Measurements from ENCODE around the gene CPB2. TPM values are rescaled to one million over a fixed set of nuclear protein-coding genes. Genes with fewer than 3 reads are reported as not detected.

Gene CPB2
- total and polyA plus RNA-seq, 9 of the 15 experiments (the other 6 are each of a cell fraction or from before 2014, with no cell fraction given): 0.03 to 0.16 (median 0.07) TPM; not detected in 6

DNA sequence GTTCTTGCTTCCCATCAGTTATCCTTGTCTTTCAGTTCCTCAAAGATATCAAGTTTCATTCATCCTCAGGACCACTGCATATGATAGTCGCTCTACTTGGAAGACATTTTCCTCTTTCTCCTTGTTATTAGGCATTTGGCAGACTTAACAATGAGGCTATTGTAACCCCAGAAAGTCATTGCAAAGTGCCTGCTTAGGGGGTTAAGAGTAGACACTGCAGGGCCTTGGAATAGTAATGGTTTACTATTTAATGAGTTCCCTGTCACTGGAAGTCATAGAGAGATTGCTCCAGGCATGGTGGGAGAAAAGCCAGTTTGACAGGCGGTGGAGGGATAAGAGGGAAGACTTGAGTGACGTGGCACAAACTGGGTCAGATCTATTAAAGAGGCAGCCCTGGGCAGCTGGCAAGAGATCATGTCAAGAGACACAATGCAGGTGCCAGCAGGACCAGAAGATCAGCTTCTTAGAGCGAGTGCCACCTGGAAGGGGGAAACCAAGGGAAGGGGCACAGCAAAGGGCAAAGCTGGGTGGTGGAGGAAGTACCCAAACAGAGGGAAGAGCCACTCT is 16.8 kb upstream of the CPB2 start:
- DNase-seq (ENCODE audit: extremely low read depth in 1 of 4, low spot score in 3 of 4) (no peak), FAIRE-seq (no peak), ATAC-seq (no peak)
- Histone ChIP-seq H3K79me2 (ENCODE audit: control insufficient read depth, insufficient read depth, low read length) (no peaks in the 10 kb centered on the region), H3K4me3 (no peak overlapping the region), H3K9ac (ENCODE audit: insufficient read depth in 1 of 2, low read depth in 2 of 2, low read length in 2 of 2) (no peak overlapping the region), H3K4me1 (replicated peaks in 1 of 2; ENCODE audit: control insufficient read depth in 2 of 2, insufficient read depth in 2 of 2, low read length in 2 of 2) (peaks cover 5 to 48% of the 10 kb centered on the region in 2 experiments; a peak in 4 of 5 replicates), H3K27me3 (ENCODE audit: control insufficient read depth in 2 of 2, insufficient read depth in 2 of 2, low read length in 2 of 2) (no peaks in the 10 kb centered on the region), H2AFZ (ENCODE audit: low read depth, low read length) (no peak overlapping the region), H3K4me2 (ENCODE audit: insufficient read depth, low read length) (no peak overlapping the region), H3K9me3 (replicated peaks; ENCODE audit: control insufficient read depth, insufficient read depth, low read depth, low read length) (no peaks in the 10 kb centered on the region), H4K20me1 (replicated peaks; ENCODE audit: control insufficient read depth, insufficient read depth, low read length) (no peaks in the 10 kb centered on the region), H3K27ac (ENCODE audit: extremely low read depth, low read depth, low read length) (no peak overlapping the region), H3K36me3 (ENCODE audit: control insufficient read depth, insufficient read depth, low read length) (peaks cover 9% of the 10 kb centered on the region; the same call in 2 of the 3 replicates), H3K9me1 (ENCODE audit: control insufficient read depth, insufficient read depth, low read length) (no peaks in the 10 kb centered on the region)
- POLR2A ChIA-PET: no interaction called here
- CTCF ChIA-PET (ENCODE audit: low intra/inter-chr PET ratio): no interaction called here
- intact Hi-C loops (cut with micrococcal nuclease): no loop called here
- WGBS (ENCODE audit: insufficient coverage, low coverage, missing lambda C conversion rate): 40% methylated on average over 1 of the region's 4 CpGs
- in situ Hi-C loops (cut with MboI): no loop called here
- BruUV-seq (replicated peaks): no TSS peak
- TF ChIP-seq ZNF143 (CRISPR knock-in tag; IDR thresholded peaks at IDR 0.05) (no peak), EP400 (IDR thresholded peaks at IDR 0.05) (no peak), ZNF253 (CRISPR knock-in tag; conservative IDR thresholded peaks at IDR 0.05) (no peak), PML (IDR thresholded peaks at IDR 0.05; ENCODE audit: low read length) (no peak), NFE2L1 (tag; IDR thresholded peaks at IDR 0.05; ENCODE audit: borderline replicate concordance, low read depth) (no peak), FOSL1 (tag; conservative IDR thresholded peaks at IDR 0.05) (no peak), RFX5 (IDR thresholded peaks at IDR 0.05; ENCODE audit: low read depth, low read length) (no peak), SMARCE1 (IDR thresholded peaks at IDR 0.05) (no peak), NFYB (IDR thresholded peaks at IDR 0.05; ENCODE audit: extremely low read depth, insufficient read length) (no peak), NR3C1 (CRISPR knock-in tag; IDR thresholded peaks at IDR 0.05) (no peak), RBM17 (IDR thresholded peaks at IDR 0.05; ENCODE audit: borderline replicate concordance, low read depth, low read length) (no peak), ETV6 (IDR thresholded peaks at IDR 0.05; ENCODE audit: borderline replicate concordance in 1 of 2, low read depth in 2 of 2, low read length in 1 of 2) (no peak), ETV6 (CRISPR knock-in tag; IDR thresholded peaks at IDR 0.05; ENCODE audit: borderline replicate concordance) (no peak)
- TF ChIP-seq, protein P1, sequence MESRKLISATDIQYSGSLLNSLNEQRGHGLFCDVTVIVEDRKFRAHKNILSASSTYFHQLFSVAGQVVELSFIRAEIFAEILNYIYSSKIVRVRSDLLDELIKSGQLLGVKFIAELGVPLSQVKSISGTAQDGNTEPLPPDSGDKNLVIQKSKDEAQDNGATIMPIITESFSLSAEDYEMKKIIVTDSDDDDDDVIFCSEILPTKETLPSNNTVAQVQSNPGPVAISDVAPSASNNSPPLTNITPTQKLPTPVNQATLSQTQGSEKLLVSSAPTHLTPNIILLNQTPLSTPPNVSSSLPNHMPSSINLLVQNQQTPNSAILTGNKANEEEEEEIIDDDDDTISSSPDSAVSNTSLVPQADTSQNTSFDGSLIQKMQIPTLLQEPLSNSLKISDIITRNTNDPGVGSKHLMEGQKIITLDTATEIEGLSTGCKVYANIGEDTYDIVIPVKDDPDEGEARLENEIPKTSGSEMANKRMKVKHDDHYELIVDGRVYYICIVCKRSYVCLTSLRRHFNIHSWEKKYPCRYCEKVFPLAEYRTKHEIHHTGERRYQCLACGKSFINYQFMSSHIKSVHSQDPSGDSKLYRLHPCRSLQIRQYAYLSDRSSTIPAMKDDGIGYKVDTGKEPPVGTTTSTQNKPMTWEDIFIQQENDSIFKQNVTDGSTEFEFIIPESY (CRISPR knock-in tag; IDR thresholded peaks at IDR 0.05): no peak
- TF ChIP-seq, protein P2, sequence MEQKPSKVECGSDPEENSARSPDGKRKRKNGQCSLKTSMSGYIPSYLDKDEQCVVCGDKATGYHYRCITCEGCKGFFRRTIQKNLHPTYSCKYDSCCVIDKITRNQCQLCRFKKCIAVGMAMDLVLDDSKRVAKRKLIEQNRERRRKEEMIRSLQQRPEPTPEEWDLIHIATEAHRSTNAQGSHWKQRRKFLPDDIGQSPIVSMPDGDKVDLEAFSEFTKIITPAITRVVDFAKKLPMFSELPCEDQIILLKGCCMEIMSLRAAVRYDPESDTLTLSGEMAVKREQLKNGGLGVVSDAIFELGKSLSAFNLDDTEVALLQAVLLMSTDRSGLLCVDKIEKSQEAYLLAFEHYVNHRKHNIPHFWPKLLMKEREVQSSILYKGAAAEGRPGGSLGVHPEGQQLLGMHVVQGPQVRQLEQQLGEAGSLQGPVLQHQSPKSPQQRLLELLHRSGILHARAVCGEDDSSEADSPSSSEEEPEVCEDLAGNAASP (IDR thresholded peaks at IDR 0.05): no peak
- TF ChIP-seq, protein P3, sequence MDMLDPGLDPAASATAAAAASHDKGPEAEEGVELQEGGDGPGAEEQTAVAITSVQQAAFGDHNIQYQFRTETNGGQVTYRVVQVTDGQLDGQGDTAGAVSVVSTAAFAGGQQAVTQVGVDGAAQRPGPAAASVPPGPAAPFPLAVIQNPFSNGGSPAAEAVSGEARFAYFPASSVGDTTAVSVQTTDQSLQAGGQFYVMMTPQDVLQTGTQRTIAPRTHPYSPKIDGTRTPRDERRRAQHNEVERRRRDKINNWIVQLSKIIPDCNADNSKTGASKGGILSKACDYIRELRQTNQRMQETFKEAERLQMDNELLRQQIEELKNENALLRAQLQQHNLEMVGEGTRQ (CRISPR knock-in tag; IDR thresholded peaks at IDR 0.05): no peak
- TF ChIP-seq, protein P4, sequence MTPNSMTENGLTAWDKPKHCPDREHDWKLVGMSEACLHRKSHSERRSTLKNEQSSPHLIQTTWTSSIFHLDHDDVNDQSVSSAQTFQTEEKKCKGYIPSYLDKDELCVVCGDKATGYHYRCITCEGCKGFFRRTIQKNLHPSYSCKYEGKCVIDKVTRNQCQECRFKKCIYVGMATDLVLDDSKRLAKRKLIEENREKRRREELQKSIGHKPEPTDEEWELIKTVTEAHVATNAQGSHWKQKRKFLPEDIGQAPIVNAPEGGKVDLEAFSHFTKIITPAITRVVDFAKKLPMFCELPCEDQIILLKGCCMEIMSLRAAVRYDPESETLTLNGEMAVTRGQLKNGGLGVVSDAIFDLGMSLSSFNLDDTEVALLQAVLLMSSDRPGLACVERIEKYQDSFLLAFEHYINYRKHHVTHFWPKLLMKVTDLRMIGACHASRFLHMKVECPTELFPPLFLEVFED (CRISPR knock-in tag; conservative IDR thresholded peaks at IDR 0.05): no peak
